GM18858 (cell line): ENCODE results near the gene CCDC137.
"Not testable (repeated sequence)": the region's sequence is repeated elsewhere in the genome, so short reads cannot be mapped to it uniquely, and the experiment has no call there.

Experiments
- ATAC-seq: cut with Tn5 transposase; IDR thresholded peaks from one replicate; pipeline ENCODE4 v1.9.1; 2021; ENCODE audit not compliant: unreplicated experiment

CCDC137 gene

GRCh38 chr17:81650951-81651350 lies 15.6 kb upstream of the CCDC137 start:
- no peak for ATAC-seq

DNA sequence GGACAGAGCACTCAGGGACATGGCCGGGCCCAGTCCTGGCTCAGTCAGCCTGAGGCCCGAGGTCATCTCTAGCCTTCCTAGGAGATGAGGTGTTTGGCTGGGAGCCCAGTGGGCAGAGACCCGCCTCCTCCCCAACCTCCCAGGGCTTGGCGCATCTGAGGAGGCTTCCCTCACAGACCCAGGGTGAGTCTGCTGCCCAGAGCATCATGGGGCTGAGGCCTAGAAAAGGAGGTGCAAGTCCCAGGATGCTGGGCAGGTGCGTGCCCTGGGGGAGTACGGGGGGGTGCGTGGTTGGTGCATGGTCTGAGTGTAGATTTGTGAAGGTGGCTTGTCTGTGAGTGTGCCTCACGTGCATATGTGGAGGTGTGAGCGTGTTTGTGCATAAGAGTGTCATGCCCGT lies 14.8 kb upstream of the CCDC137 start:
- no peak for ATAC-seq

DNA sequence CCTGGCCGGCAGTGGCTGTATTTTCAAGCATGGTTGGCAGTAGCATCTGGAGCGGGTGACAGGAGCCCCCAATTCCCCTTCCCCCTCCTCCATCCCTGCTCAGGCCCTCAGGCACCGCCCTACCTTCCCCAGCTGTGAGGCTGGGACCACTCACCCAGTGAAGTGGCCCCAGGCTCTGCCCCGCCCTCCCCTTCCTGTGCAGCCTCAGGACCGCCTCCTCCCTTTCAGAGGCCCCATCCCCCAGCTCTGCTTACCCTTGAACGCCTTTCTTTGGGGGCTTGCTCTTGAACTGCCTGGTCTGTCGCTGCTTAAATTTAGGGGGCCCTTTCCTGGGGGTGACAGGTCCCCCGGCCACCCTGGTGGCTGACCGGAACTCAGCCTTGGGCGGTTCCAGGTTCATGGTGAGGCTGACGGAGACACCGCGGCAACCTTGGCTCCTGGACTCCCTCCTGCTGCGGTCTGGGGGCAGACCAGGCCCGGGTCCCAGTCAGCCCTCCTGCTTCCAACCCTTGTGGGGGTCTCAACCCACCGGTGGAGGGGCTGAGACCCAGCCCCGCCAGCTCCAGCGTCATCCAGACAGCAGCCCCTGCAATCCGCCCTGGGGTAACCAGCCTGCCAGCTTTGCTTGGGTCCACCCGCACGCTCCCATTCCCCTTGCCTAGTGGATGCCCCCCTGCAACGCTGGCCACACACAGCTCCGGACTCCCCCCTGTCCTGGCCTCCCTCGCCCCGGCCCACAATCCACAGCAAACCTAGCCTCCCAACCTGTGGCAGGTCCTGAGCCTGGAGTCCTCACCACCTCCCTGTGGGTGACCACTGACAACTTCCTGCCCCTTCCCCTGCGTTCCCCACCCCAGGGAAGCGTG lies 13.4 kb upstream of the CCDC137 start:
- ATAC-seq = no peak

GRCh38 chr17:81655378-81656117 lies 11.0 kb upstream of the CCDC137 start:
- ATAC-seq = no peak

DNA sequence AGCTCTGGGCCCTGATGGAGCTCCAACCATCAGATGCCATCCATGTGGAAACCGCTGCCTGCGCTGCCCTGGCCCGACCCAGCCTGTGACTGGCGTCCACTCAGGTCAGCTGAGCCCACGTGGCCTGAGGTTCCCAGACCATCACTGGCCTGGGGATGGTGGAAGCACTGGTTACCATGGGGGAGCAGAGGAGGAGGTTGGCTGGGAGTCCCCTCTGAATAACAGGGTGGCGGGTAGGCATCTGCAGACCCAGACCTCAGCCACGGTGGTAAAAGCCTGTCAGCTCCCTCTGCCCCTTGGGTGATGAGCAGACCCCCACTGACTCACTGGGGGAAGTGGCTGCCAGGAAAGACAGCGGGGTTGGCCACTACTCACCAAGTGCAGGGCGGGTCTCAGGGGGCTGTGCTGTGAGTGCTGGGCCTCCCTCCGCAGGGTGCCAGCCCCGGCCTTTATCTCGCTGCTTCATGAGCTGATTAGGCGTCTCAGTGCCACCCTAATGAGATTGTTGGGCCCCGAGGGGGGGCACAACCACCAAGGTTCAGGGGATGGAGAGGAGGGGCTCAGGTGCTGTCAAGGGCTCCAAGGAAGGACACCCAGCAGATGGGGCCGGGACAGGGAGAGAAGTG lies 10.3 kb upstream of the CCDC137 start, which contains the start of gene PDE6G:
Gene PDE6G (minus strand): TSS at position 425 of the 626 bp plus-strand sequence. CDS start 3,237 bp downstream, outside the sequence.
- no peak for ATAC-seq

DNA sequence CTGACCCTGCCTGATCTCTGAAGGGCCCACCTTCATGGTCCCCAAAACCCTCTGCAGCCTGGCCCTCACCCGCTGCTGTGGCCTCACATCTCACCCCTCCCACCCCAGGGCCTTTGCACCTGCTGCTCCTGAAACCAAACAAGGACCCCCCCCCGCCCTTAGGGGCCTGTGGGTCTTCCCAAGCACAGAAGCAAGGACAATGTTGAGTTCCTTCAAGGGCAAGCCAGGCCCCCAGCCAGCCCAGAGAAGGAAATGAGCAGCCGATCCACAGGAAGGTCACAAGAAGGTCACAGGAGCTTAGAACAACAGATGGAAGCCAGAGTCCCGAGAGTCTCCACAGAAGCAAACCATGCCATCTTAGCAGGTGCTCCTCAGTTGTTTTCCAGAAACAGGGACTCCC lies 9.7 kb upstream of the CCDC137 start:
- ATAC-seq = no peak

DNA sequence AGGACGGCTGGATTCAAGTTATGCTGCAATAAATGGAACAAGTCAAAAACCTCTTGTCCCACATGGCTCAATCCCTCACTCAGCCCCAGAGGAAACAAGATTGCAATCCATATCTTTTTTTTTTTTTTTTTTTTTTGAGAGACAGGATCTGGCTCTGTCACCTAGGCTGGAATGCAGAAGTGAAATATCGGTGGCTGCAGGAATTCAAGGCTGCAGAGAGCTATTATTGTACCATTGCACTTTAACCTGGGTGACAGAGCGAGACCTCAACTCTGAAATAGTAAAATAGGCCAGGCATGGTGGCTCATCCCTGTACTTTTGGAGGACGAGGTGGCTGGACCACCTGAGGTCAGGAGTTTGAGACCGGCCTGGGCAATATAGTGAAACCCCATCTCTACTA lies 7.5 kb upstream of the CCDC137 start:
- no peak for ATAC-seq

- ATAC-seq = no peak
These were observed 6.1 kb upstream of the CCDC137 start for GRCh38 chr17:81660441-81660840.

GRCh38 chr17:81662002-81662401 lies 4.5 kb upstream of the CCDC137 start:
- ATAC-seq = no peak

DNA sequence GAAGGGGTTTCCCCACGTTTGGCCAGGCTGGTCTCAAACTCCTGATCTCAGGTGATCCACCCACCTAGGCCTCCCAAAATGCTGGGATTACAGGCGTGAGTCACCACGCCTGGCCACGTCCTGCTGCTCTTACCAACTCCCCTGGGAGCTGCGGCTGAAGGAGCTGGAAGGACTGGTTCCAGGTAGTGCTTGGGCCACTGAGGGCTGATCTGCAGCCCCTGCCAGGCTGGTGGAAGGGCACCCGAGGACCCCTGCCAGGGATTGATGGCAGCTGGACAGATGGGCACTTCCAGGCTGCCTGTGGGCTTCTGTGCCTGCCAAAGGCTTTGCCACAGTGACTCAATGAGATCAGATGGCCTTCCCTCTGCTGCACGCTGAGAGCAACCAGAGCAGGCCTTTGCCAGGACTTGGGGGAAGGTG lies 2.5 kb upstream of the CCDC137 start:
- no peak for ATAC-seq

DNA sequence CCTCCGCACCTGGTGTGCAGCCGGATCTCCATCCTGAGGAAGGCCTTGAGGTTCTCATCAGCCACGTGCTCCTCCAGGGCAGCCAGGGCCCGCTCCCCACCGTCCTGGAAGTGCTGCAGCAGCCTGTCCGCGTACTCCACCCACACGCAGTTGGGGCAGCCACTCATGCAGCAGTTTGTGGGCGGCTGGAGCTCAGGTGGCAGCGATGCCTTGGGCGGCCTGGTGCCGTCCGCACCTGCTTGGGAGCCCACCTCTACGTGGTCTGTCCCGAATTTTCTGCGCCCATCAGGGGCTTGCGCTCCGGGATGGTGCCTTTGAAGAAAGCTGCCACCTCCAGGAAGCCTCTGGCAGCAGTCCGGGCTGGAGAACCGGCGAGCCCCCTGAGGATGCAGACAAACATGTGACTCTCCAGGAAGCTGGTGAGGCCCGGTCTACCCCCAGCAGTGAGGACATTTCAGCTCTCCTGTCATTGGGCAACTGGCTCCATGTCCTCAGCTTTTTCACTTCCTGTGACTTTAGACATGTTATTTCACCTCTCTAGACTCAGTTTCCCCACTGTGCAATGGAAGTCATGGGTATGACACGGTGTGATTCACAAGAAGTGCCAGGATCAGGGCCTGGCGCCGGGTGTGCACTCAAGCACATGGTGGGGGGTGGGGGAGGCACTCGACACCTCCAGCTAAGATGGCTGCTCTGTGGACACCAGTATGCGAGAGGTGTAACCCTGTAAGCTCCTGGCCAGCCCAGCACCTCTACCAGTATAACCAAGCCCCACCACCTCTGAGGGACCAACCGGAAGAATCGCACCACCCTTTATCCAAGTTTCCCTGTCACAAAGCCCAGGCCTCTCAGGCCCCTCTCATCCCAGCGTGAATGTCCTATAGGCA lies 1.1 kb upstream of the CCDC137 start:
- no peak for ATAC-seq

- no peak for ATAC-seq
These were observed 520 bp upstream of the CCDC137 start for GRCh38 chr17:81666092-81666341.

- no peak for ATAC-seq
These were observed 1.2 kb downstream of the CCDC137 start for GRCh38 chr17:81667754-81668153.

DNA sequence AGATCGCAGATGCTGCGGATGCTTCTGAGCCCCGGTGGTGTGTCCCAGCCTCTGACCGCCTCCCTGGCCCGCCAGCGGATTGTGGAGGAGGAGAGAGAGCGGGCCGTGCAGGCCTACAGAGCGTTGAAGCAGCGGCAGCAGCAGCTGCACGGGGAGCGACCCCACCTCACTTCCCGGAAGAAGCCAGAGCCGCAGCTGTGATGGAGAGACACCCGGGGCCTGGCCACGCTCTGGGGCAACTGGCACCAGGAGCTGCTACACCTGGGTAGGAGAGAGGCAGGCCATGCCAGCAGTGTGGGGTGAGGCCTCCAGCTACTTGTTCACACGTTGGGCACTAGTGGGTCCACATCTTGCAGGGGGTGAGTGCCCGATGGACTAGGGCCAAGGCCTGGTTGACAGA lies 6.0 kb downstream of the CCDC137 start:
- no peak for ATAC-seq

GRCh38 chr17:81672954-81673353 lies 6.4 kb downstream of the CCDC137 start:
- no peak for ATAC-seq

DNA sequence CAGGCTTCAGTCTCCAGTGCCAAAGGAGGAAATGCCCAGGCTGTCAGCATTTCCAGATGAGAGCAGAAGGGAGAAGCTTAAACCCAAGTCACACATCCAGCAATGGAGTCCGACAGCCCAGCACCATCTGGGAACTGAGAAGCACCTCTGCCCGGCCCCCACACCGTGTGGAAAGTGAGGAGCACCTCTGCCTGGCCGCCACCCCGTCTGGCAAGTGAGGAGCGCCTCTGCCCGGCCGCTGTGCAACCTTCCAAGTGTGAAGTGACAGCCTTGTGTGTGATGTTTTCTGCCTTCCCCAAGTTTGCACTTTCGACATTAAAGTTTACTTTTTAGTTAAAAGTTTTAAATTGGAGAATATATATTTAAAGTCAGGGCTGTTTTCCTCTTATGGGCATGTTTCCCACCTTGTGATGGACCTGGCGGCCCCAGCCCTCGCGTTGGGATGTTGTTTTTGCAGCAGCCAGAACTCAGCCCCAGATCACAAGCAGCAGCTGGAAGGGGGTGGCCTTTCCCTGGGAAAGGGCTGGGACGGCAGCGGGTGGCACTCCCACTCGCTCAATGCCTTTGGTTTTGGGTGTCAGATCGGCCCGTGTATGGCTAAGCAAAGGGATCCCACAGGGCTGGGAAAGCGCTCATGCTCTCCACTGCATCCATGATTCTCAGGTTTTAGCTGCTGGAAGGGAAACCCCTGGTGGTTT lies 7.2 kb downstream of the CCDC137 start:
- no peak for ATAC-seq

DNA sequence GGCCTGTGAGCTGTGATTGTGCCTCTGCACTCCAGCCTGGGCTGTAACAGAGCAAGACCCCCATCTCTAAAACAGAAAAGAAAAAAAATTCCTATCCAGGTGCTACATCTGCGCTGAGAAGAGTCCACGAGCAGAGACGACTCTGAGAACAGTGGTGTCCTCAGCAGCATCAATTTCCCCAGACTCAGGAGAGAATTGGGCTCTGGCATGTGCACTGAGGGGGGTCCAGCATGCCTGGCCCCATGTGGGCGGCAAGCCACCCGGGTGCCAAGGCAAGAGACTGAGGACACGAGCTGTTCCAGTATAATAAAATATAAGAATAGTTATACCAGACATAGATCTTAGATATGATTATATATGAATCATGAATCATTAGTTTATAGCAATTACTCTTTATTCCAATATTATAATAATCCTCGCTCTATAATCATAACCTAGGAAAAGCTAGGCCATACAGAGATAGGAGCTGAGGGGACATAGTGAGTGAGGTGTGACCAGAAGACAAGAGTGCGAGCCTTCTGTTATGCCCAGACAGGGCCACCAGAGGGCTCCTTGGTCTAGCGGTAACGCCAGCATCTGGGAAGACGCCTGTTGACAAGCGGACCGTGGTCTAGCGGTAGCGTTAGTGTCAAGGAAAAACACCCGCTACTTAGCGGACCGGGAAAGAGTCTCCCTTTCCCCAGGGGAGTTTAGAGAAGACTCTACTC lies 9.1 kb downstream of the CCDC137 start:
- not testable (repeated sequence) for ATAC-seq

GRCh38 chr17:81676906-81677305 lies 10.4 kb downstream of the CCDC137 start:
- ATAC-seq = no peak

GRCh38 chr17:81680150-81680549 lies 13.6 kb downstream of the CCDC137 start:
- ATAC-seq = no peak

DNA sequence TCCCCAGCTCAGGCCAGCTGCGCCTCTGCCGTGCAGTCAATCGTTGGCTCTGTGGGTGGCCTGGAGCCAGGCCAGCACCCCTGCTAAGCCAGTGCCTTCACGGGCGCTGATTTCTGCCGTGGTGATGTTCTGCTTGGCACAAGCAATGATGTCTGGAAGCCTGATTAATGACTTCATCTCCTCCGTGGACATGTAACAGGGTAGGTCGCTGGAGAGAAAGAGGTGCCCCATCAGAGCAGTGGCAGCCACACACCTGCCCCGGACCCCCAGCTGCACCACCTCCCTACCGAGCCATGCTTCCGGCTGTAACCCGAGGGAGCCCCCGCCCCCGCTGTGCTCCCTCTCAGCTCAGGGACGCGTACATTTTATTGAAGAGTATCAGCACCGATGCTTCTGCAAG lies 15.1 kb downstream of the CCDC137 start:
- no peak for ATAC-seq
